Stimulated activated CD4-positive, alpha-beta T cell treated with anti-CD3 and anti-CD28 coated beads, Interleukin-1b, Interleukin-23, amount 100 ng/mL, for 1 hour (primary cell): ENCODE results near the gene USP16.

ENCODE experiments used
- DNase-seq, 2 donors: peaks; one replicate each; pipeline ENCODE4 v3.0.0-alpha.2; 2020; ENCODE audit warnings: low read depth in 2 of 2

The USP16 gene

GRCh38 chr21:29082046-29082815 is 57.8 kb downstream of the USP16 start:
- DNase-seq: no peak

- DNase-seq: no peak
These were observed 58.8 kb downstream of the USP16 start for GRCh38 chr21:29083306-29083705.

DNA sequence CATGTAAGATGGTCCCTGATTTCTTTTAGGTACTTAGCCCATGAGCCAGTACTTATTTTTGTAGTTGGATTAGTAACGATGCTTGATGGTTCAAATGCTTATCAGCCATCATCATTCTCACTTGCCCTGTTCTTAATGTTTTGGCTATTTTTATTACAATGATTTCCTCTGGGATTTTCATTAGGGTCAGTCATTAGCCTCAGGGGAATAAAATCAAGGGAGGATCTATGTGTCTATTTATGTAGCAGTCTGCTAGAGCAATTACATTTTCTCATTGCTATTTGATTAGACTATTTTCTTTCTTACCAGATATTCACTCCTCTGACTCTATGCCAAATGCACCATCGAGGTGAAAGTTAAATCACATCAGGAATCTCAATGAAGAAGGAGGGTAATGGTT is 59.9 kb downstream of the USP16 start:
- no peak for DNase-seq

DNA sequence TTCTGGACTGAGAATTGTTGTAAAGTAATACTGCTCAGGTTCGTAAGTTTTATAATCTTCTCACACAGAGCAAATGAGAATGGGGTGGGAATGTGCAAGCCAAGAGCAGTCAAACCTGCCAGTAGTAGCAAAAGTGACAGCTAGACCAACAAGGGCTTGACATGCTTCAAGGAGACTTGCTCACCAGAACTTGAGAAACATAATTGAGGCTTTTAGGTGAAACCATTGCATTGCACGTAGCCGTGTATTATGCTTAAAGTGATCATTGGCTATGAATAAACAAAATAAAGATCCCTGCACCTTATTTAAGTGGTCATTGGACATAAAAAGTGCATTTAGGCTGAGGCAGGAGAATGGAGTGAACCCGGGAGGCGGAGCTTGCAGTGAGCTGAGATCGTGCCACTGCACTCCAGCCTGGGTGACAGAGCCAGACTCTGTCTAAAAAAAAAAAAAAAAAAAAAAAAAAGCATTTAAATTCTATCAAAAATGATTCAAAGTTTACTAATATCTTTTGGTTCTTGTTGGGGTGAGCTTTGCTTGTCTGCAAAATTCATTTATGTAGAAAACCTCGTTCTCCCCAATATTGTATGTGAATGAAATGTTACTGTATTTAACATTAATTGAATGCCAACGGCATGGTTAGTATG is 60.8 kb downstream of the USP16 start:
- no peak for DNase-seq

DNA sequence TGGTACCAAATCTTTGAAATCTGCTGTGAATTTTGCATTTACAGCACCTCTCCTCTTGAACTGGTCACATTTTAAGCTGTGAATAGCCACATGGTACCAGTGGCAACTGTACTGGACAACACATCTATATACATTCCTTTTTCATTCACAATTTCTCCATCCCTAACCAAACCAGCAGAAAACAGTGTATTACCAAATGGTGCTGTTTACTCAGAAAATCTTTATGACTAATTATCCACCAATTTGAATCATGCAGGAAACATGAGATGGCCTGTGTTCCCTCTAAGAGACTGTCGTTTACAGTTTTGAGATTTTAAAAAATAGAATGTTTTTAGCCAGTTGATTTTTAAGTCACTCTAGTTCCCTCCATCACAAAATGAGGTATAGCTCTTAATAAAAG is 66.6 kb downstream of the USP16 start:
- DNase-seq: no peak

- no peak for DNase-seq
These were observed 67.9 kb downstream of the USP16 start for GRCh38 chr21:29092102-29092959.

DNA sequence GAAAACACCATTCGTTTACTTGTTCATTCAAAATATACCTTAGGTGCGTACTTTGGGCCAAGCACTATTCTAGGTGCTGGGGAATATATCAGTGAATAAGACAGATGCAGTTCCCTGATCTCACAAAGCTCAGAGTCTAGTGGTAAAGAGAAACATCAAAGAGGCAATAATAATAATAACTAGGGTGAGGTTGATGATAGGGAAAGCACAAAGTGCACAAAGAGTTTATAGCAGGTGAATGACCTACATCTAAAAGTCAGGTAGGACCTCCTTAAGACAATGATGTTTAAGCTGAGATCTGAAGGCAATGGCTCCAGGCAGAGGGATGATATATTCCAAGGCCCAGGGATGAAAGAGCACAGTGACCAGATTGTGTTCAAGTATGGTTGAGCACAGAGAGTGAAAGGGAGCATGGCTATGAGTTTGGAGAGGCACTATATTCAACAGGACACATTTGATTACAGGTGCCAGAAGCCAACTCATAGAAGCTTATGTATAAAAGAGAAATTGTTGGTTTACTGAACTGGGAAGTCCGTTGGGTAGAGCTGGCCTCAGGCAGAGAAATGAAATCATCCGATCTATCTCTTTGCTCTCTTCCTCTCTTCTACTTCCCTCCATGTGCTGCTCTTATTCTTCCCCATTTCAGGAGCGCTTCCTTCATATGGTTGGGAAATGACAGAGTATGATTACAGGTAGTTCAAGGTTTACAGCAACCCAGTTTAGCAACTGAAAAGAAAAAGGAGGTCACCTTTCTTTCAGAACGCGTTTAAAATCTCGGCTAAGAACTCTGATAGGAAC is 71.9 kb downstream of the USP16 start:
- DNase-seq: no peak

DNA sequence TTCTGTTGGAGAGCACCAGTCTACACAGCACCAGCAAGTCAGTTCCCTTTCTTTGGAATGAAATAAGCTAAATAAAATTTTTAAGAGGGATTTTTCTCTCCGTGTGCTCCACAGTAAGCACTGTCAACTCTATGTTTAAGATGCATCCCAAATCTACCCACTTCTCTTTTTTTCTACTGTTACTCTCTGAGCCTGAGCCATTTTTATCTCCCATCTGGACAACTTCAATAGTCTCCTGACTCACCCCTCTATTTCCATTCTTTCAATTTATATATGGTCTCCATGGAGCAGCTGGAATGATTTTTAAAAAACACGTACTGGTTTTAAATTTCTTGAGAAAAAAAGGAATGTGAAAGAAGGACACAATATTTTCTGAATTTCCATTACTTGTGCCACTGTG is 73.7 kb downstream of the USP16 start:
- no peak for DNase-seq

DNA sequence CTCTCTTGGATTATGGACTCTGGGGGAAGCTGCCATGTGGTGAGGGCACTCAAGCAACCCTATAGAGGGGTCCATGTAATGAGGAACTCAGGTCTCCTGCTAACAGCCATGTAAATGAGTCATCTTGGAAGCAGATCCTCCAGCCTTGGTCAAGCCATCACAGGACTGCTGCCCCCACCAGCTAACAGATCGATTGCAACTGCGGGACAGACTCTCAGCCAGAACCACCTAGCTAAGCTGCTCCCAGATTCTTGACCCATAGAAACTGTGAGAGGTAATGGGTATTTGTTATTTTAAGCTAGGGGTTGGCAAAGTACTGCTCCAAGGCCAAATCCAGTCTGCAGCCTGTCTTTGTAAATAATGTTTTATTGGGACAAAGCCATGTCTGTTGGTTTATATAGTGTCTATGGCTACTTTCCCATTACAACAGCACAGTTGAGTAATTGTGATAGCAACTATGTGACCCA is 78.4 kb downstream of the USP16 start:
- no peak for DNase-seq
